Right lobe of liver (tissue), 6 donors: Measurements from ENCODE around the gene HPSE2. TPM values are rescaled to one million over a fixed set of nuclear protein-coding genes. Genes with fewer than 3 reads are reported as not detected.

Experiments used
- ATAC-seq, 4 donors: fragments of 200-7000 bp; cut with Tn5 transposase; one replicate each; pipeline ENCODE4 v1.9.1; 2020; ENCODE audit warnings: mild to moderate bottlenecking in 4 of 4, moderate library complexity in 4 of 4
- DNase-seq, 3 donors: peaks; one replicate each; pipeline ENCODE4 v3.0.0-alpha.2; 2020
- H3K27ac ChIP-seq, 3 donors: fragments of 200-600 bp; one replicate each; pipeline ENCODE4 v1.8.0; 2022
- H3K27me3 ChIP-seq, 2 donors: fragments of 200-600 bp; one replicate each; pipeline ENCODE4 v1.8.0; 2022
- H3K36me3 ChIP-seq, 4 donors: fragments of 200-600 bp; sonication (generic) in 1 of 4; one replicate each; pipeline versions ENCODE4 v1.5.1 to v1.8.0; 2017 to 2022; ENCODE audit warnings: control low read depth in 1 of 4
- H3K4me1 ChIP-seq, 4 donors: fragments of 200-600 bp; sonication (generic) in 1 of 4; one replicate each; pipeline versions ENCODE4 v1.5.1 to v1.8.0; 2017 to 2022; ENCODE audit warnings: control low read depth in 1 of 4
- H3K4me3 ChIP-seq, 3 donors: fragments of 200-600 bp; one replicate each; pipeline ENCODE4 v1.8.0; 2022
- H3K9me3 ChIP-seq, 4 donors: fragments of 200-600 bp; sonication (generic) in 1 of 4; one replicate each; pipeline versions ENCODE4 v1.5.1 to v1.8.0; 2017 to 2022; ENCODE audit warnings: control low read depth in 1 of 4
- CTCF ChIP-seq, 4 donors: fragments of 200-600 bp in 3 of 4; fragments of 450-650 bp in 1 of 4; IDR thresholded peaks; one replicate each; pipeline versions ENCODE4 v1.5.1 to v1.8.0; 2016 to 2022; ENCODE audit warnings: antibody characterized with exemption in 4 of 4, mild to moderate bottlenecking in 2 of 4
- POLR2A ChIP-seq: fragments of 450-650 bp; IDR thresholded peaks from one replicate; pipeline ENCODE4 v1.6.1; 2017; ENCODE audit warnings: antibody characterized with exemption, mild to moderate bottlenecking
- WGBS: methylation state at CpG from one replicate; pipeline ENCODE4 v1.1.6; 2018; ENCODE audit warnings: low coverage, low lambda C conversion rate; ENCODE audit not compliant: insufficient coverage; ENCODE audit errors: missing lambda C conversion rate; 5-methylcytosine and 5-hydroxymethylcytosine counted together
- intact Hi-C, 2 donors: fragments of 100-400 bp; cut with DNase I; formaldehyde crosslinking; loops; one replicate each; pipeline versions ENCODE4 v1.11.2 to v1.14.1; 2022
- total RNA-seq, 6 experiments: library from RNA; depleted of rRNA in 2 of 6; stranded (reverse); fragments of >200 nt in 2 of 6; fragmentation: NEBNext Ultra II Directional in 3 of 6; extraction: Animal tissue kit (Norgen Biotek cat#: 25700) in 3 of 6; gene quantifications; one replicate each; pipeline versions ENCODE4 v1.1.0 to v1.2.4, GENCODE V29; 2016 to 2023
- donor health status: DM: no; HTN: yes; CAD: no.
- donor health status: DM: no; HTN: no; CAD: no.
- donor health status: DM: no; HTN: no; CAD: no.
- donor health status: DM: no; HTN: yes; CAD: no.
- donor health status: DM: no; HTN: yes; CAD: no.

Gene HPSE2
- total RNA-seq, 6 experiments from 2014 or later = not detected

GRCh38 chr10:98427011-98427515 is 808.6 kb downstream of the HPSE2 start:
- no peaks in the 10 kb centered on the region for H3K4me1 ChIP-seq
- WGBS = 100% methylated on average over 1 of the region's 7 CpGs
- TF ChIP-seq POLR2A = no peak
- no peak for TF ChIP-seq CTCF (IDR thresholded peaks at IDR 0.05)
- ATAC-seq (no peak), DNase-seq (no peak)
- no peaks in the 10 kb centered on the region for H3K27me3 ChIP-seq
- H3K36me3 ChIP-seq = peaks cover 0 to 46% (median 13%) of the 10 kb centered on the region in 4 donors
- H3K9me3 ChIP-seq = no peaks in the 10 kb centered on the region
- no peak overlapping the region for H3K27ac ChIP-seq
- intact Hi-C loops = no loop called here
- H3K4me3 ChIP-seq = no peak overlapping the region

- H3K27ac ChIP-seq = no peak overlapping the region
- TF ChIP-seq CTCF (IDR thresholded peaks at IDR 0.05) = peak; percentile 62 to 78 (median 74)
- TF ChIP-seq POLR2A = no peak
- ATAC-seq = peak; percentile 64 to 74 (median 68)
- peaks cover 0 to 9% (median 4%) of the 10 kb centered on the region in 4 donors for H3K4me1 ChIP-seq
- peaks cover 0 to 33% (median 8%) of the 10 kb centered on the region in 4 donors for H3K36me3 ChIP-seq
- H3K27me3 ChIP-seq = no peaks in the 10 kb centered on the region
- intact Hi-C loops = no loop called here
- WGBS = 67% methylated on average over 7 of the region's 21 CpGs
- H3K9me3 ChIP-seq = no peaks in the 10 kb centered on the region
- DNase-seq = no peak
- H3K4me3 ChIP-seq = no peak overlapping the region
Observed at GRCh38 chr10:98425511-98426352, 809.9 kb downstream of the HPSE2 start.

GRCh38 chr10:98424295-98425254 is 811.1 kb downstream of the HPSE2 start:
- DNase-seq = no peak
- H3K27me3 ChIP-seq = no peaks in the 10 kb centered on the region
- peaks cover 0 to 19% (median 8%) of the 10 kb centered on the region in 4 donors for H3K4me1 ChIP-seq
- no peak overlapping the region for H3K27ac ChIP-seq
- TF ChIP-seq POLR2A (no peak), CTCF (IDR thresholded peaks at IDR 0.05) (no peak)
- peaks cover 0 to 24% (median 1%) of the 10 kb centered on the region in 4 donors for H3K36me3 ChIP-seq
- intact Hi-C loops = no loop called here
- no peak overlapping the region for H3K4me3 ChIP-seq
- ATAC-seq = no peak
- WGBS = 64% methylated on average over 6 of the region's 23 CpGs
- H3K9me3 ChIP-seq = no peaks in the 10 kb centered on the region

- no peak for ATAC-seq
- intact Hi-C loops = no loop called here
- WGBS = 90% methylated on average over 4 of the region's 9 CpGs
- Histone ChIP-seq H3K27me3 (no peaks in the 10 kb centered on the region), H3K4me3 (no peak overlapping the region), H3K9me3 (no peaks in the 10 kb centered on the region), H3K4me1 (peaks cover 0 to 27% (median 12%) of the 10 kb centered on the region in 4 donors), H3K27ac (no peak overlapping the region), H3K36me3 (peaks cover 0 to 19% (median 2%) of the 10 kb centered on the region in 4 donors)
- no peak for DNase-seq
- TF ChIP-seq POLR2A (no peak), CTCF (IDR thresholded peaks at IDR 0.05) (no peak)
Observed at GRCh38 chr10:98423691-98424120, 811.9 kb downstream of the HPSE2 start.
